ENCODE results near the gene CCNL2.

The CCNL2 gene

DNA sequence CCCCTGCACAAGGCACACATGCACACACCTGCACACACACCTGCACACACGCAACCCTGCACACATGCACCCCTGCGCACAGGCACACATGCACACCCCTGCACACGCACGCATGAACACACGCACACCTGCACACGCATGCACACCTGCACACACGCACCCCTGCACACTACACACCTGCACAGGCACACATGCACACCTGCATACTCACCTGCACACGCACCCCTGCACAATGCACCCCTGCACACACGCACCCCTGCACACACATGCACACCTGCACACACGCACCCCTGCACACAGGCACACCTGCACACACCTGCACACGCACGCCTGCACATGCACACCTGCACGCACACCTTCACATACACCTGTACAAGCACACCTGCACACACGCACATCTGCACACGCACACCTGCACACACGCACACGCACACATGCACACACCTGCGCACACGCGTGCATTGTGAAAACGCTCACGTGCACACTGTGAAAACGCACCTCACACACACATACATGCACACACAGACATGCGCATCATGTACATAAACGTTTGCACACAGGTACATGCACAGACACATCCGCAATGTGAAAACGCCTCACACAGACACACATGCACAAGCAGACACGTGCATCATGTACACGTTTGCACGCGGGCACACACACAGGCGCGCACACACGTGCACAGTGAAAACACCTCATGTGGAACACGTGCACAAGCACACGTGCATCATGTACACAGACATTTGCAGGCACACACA is 58.2 kb downstream of the CCNL2 start:
- Histone ChIP-seq H3K4me3 (no peak overlapping the region), H3K9ac (ENCODE audit: insufficient read length) (no peak overlapping the region), H3K9me3 (ENCODE audit: low read depth, low read length) (no peaks in the 10 kb centered on the region), H3K36me3 (ENCODE audit: insufficient read depth, low read length) (peaks cover 3% of the 10 kb centered on the region; the same call in 1 of the 2 replicates), H3K27ac (no peak overlapping the region)
- DNase-seq (ENCODE audit: low read depth, low spot score) = no peak
- TF ChIP-seq EZH2 (IDR thresholded peaks at IDR 0.05) (no peak), FOXP2 (optimal IDR thresholded peaks at IDR 0.05; ENCODE audit: control extremely low read depth, extremely low read length, insufficient read depth) (no peak), POLR2AphosphoS5 (IDR thresholded peaks at IDR 0.05; ENCODE audit: borderline replicate concordance, low read depth, low read length) (peak; percentile 9; the same call in 1 of the 2 replicates)

GRCh38 chr1:1340185-1340584 is 59.0 kb downstream of the CCNL2 start:
- Histone ChIP-seq H3K36me3 (ENCODE audit: insufficient read depth, low read length) (peaks cover 3% of the 10 kb centered on the region; the same call in 1 of the 2 replicates), H3K9me3 (ENCODE audit: low read depth, low read length) (no peaks in the 10 kb centered on the region), H3K4me3 (no peak overlapping the region), H3K27ac (no peak overlapping the region), H3K9ac (ENCODE audit: insufficient read length) (no peak overlapping the region)
- no peak for DNase-seq (ENCODE audit: low read depth, low spot score)
- TF ChIP-seq POLR2AphosphoS5 (IDR thresholded peaks at IDR 0.05; ENCODE audit: borderline replicate concordance, low read depth, low read length) = no peak
- no peak for TF ChIP-seq EZH2 (IDR thresholded peaks at IDR 0.05)

DNA sequence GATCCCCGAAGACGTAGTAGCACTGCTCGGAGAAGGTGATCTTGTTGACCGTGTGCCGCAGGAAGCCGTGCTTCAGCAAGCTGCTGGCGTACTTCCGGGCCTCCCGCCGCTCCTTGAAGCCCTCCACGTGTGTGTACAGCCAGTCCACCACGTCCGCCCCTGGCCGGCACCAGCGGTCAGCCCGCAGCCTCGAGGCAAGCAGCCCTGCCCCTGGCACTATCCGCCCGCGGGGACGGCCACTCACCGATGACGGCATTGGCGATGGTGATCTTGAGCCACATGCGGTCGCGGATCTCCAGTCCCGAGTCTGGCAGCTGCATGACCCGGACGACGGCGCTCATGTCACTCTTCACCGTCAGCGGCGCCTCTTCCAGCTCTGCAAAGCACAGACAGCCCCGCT is 60.9 kb downstream of the CCNL2 start:
- TF ChIP-seq FOXP2 (optimal IDR thresholded peaks at IDR 0.05; ENCODE audit: control extremely low read depth, extremely low read length, insufficient read depth) (no peak), EZH2 (IDR thresholded peaks at IDR 0.05) (no peak), POLR2AphosphoS5 (IDR thresholded peaks at IDR 0.05; ENCODE audit: borderline replicate concordance, low read depth, low read length) (no peak)
- DNase-seq (ENCODE audit: low read depth, low spot score) = no peak
- Histone ChIP-seq H3K27ac (no peak overlapping the region), H3K9me3 (ENCODE audit: low read depth, low read length) (no peaks in the 10 kb centered on the region), H3K9ac (ENCODE audit: insufficient read length) (no peak overlapping the region), H3K4me3 (no peak overlapping the region), H3K36me3 (ENCODE audit: insufficient read depth, low read length) (peaks cover 3% of the 10 kb centered on the region; the same call in 1 of the 2 replicates)

DNA sequence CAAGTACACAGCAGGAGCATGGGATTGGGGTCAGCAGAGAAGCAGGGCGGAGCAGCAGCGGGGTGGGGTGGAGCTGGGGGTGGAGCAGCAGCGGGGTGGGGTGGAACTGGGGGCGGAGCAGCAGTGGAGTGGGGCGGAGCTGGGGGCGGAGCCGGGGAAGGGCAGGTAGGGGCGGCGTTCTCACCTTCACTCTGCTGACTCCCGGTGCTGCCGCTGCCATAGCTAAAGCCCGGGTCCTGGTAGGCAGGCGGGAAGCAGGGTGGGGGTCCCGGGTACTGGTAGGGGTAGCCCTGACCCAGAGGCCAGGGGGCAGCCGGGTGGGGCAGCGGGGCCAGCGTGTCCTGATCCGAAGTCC is 61.4 kb downstream of the CCNL2 start:
- H3K9ac ChIP-seq (ENCODE audit: insufficient read length) = no peak overlapping the region

GRCh38 chr1:1336931-1337792 is 62.0 kb downstream of the CCNL2 start:
- DNase-seq (ENCODE audit: low read depth, low spot score) = no peak
- TF ChIP-seq FOXP2 (optimal IDR thresholded peaks at IDR 0.05; ENCODE audit: control extremely low read depth, extremely low read length, insufficient read depth) = no peak
- TF ChIP-seq POLR2AphosphoS5 (IDR thresholded peaks at IDR 0.05; ENCODE audit: borderline replicate concordance, low read depth, low read length) = no peak
- TF ChIP-seq EZH2 (IDR thresholded peaks at IDR 0.05) = no peak
- Histone ChIP-seq H3K36me3 (ENCODE audit: insufficient read depth, low read length) (peaks cover 3% of the 10 kb centered on the region; the same call in 1 of the 2 replicates), H3K4me3 (no peak overlapping the region), H3K9me3 (ENCODE audit: low read depth, low read length) (no peaks in the 10 kb centered on the region), H3K9ac (ENCODE audit: insufficient read length) (no peak overlapping the region), H3K27ac (no peak overlapping the region)

More for the DNA sequence above, 61.4 kb downstream of the CCNL2 start:
- Histone ChIP-seq H3K27ac (no peak overlapping the region), H3K4me3 (no peak overlapping the region), H3K9me3 (ENCODE audit: low read depth, low read length) (no peaks in the 10 kb centered on the region), H3K36me3 (ENCODE audit: insufficient read depth, low read length) (peaks cover 3% of the 10 kb centered on the region; the same call in 1 of the 2 replicates)
- no peak for TF ChIP-seq FOXP2 (optimal IDR thresholded peaks at IDR 0.05; ENCODE audit: control extremely low read depth, extremely low read length, insufficient read depth)
- TF ChIP-seq EZH2 (IDR thresholded peaks at IDR 0.05) = no peak
- TF ChIP-seq POLR2AphosphoS5 (IDR thresholded peaks at IDR 0.05; ENCODE audit: borderline replicate concordance, low read depth, low read length) = no peak
- no peak for DNase-seq (ENCODE audit: low read depth, low spot score)

DNA sequence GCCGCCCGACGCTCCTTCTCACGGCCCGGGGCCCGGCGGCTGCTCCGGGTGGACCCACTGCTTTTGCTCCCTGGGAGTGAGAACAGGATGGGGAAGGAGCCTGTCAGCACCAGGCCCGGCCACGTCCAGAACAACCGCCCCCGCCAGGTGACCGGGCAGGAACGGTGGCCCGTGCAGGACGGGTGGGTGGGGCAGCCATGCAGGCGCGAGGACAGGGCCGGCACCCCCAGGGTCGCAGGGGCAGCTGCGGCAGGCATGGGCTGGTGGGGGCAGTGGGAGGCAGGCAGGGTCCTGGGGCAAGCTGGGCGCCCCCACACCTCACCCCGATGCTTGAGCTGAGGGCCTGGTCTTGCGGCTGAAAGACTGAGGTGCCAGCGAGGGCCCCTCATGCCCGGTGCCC is 62.7 kb downstream of the CCNL2 start:
- DNase-seq (ENCODE audit: low read depth, low spot score) = no peak
- Histone ChIP-seq H3K9ac (ENCODE audit: insufficient read length) (no peak overlapping the region), H3K36me3 (ENCODE audit: insufficient read depth, low read length) (peaks cover 3% of the 10 kb centered on the region; the same call in 1 of the 2 replicates), H3K9me3 (ENCODE audit: low read depth, low read length) (no peaks in the 10 kb centered on the region), H3K27ac (no peak overlapping the region), H3K4me3 (no peak overlapping the region)
- TF ChIP-seq FOXP2 (optimal IDR thresholded peaks at IDR 0.05; ENCODE audit: control extremely low read depth, extremely low read length, insufficient read depth) (no peak), POLR2AphosphoS5 (IDR thresholded peaks at IDR 0.05; ENCODE audit: borderline replicate concordance, low read depth, low read length) (no peak), EZH2 (IDR thresholded peaks at IDR 0.05) (no peak)

DNA sequence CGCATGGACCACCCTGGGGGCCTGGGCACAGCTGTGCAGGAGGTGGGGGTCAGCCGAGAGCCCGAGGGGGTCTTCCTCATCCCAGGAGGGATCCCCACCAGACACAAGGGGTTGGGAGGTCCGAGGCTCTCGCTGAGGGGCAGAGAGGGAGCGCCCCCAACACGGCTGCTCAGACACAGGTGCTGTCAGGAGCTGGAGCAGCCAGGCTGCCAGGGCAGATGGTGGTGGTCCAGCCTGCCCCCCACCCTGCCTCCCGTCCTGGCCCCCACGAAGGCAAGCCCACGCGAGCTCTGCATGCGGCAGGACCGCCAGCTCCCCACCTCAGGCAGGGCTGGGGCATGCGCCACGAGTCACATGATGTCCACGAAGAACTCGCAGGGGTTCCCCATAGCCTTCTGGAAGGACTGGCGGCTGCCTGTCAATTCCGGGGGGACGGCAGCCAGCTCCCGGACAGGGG is 63.3 kb downstream of the CCNL2 start:
- H3K36me3 ChIP-seq (ENCODE audit: insufficient read depth, low read length) = peaks cover 3% of the 10 kb centered on the region; the same call in 1 of the 2 replicates
- H3K27ac ChIP-seq = no peak overlapping the region
- TF ChIP-seq EZH2 (IDR thresholded peaks at IDR 0.05) (no peak), POLR2AphosphoS5 (IDR thresholded peaks at IDR 0.05; ENCODE audit: borderline replicate concordance, low read depth, low read length) (0 out of 2 replicates have a peak, but pooled peaks have one; percentile 6), FOXP2 (optimal IDR thresholded peaks at IDR 0.05; ENCODE audit: control extremely low read depth, extremely low read length, insufficient read depth) (no peak)

More for the DNA sequence above, 63.3 kb downstream of the CCNL2 start:
- Histone ChIP-seq H3K9ac (ENCODE audit: insufficient read length) (no peak overlapping the region), H3K9me3 (ENCODE audit: low read depth, low read length) (no peaks in the 10 kb centered on the region), H3K4me3 (no peak overlapping the region)
- DNase-seq (ENCODE audit: low read depth, low spot score) = no peak
